Measurements from ENCODE around the gene DEPDC1.
"Not testable (repeated sequence)": the region's sequence is repeated elsewhere in the genome, so short reads cannot be mapped to it uniquely, and the experiment has no call there.

The DEPDC1 gene

GRCh38 chr1:68492255-68492654 is 4.6 kb downstream of the DEPDC1 start:
- H3K9me3 Mint-ChIP-seq, H3K4me3 Mint-ChIP-seq, H3K36me3 Mint-ChIP-seq, H3K27ac Mint-ChIP-seq, H3K27me3 Mint-ChIP-seq: not testable (repeated sequence)
- peaks cover 13% of the 10 kb centered on the region for H3K4me1 Mint-ChIP-seq

DNA sequence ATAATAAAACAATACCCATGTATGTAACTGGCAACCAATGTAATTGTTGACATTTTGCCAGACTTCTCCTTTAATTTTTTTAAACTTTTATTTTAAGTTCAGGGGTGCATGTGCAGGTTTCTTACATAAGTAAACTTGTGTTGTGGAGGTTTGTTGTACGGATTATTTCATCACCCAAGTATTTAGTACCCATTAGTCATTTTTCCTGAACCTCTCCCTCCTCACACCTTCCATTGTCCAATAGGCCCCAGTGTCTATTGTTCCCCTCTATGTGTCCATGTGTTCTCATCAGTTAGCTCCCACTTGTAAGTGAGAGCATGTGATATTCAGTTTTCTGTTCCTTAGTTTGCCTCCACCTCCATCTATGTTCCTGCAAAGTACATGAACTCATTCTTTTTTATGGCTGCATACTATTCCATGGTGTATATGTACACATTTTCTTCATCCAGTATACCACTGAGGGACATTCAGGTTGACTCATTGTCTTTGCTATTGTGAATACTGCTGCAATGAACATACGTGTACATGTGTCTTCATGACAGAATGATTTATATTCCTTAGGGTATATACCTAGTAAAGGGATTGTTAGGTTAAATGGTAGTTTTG is 6.7 kb downstream of the DEPDC1 start:
- Mint-ChIP-seq H3K4me1 (no peaks in the 10 kb centered on the region), H3K4me3 (no peak overlapping the region), H3K9me3 (no peaks in the 10 kb centered on the region), H3K27me3 (peaks cover 1% of the 10 kb centered on the region), H3K36me3 (no peaks in the 10 kb centered on the region), H3K27ac (no peak overlapping the region)

DNA sequence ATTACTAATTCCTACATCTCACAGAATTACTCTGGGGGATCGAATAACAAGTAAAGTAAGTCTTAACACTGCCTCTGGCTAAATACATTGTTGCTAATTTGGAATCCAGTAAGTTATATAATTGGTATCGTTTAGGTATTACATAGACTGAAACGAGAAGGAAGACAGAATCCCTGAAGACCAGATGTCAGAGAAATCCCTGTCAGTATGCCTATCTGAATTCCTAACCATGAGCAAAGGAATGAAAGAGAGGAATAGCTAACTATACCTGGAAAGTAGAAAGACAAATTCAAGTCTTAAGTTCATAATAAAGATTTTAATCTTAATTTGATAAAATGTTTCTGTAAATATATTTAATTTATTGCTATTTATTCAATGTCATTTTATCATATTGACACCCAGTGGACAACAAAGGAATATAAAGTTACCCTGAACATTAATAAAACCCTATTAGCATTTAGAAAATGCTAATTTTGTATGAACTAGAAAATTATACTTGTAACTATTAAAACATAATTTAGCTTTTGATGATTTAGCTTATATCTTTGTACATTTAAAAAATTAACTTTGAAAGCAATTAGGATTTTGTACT is 11.4 kb downstream of the DEPDC1 start:
- H3K27ac Mint-ChIP-seq = no peak overlapping the region
- H3K36me3 Mint-ChIP-seq = no peaks in the 10 kb centered on the region
- H3K4me1 Mint-ChIP-seq = no peaks in the 10 kb centered on the region
- H3K9me3 Mint-ChIP-seq = no peaks in the 10 kb centered on the region
- H3K27me3 Mint-ChIP-seq = no peaks in the 10 kb centered on the region
- no peak overlapping the region for H3K4me3 Mint-ChIP-seq

DNA sequence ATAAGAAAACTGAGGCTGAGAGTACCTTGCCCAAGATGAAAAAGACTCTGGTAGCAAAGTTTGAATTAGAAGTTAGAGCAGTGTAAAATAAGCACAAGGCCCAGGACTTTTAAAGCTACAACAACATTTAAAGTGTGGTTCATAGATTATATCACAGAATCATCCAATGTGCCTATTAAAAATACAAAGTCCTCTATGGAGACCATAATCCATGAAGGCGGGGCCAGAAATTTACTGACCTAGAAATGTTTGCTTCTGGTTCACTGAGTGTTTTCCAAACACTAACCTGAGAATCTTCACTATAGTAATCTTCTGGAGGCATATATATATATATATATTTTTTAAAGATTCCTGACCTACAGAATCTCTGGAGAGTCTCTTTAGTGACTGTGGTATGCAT is 12.3 kb downstream of the DEPDC1 start:
- no peak overlapping the region for H3K27ac Mint-ChIP-seq
- no peak overlapping the region for H3K4me3 Mint-ChIP-seq
- H3K27me3 Mint-ChIP-seq = no peaks in the 10 kb centered on the region
- no peaks in the 10 kb centered on the region for H3K9me3 Mint-ChIP-seq
- H3K36me3 Mint-ChIP-seq = no peaks in the 10 kb centered on the region
- H3K4me1 Mint-ChIP-seq = no peaks in the 10 kb centered on the region

GRCh38 chr1:68481041-68481440 is 15.8 kb downstream of the DEPDC1 start:
- Mint-ChIP-seq H3K36me3 (no peaks in the 10 kb centered on the region), H3K27me3 (no peaks in the 10 kb centered on the region), H3K4me1 (no peaks in the 10 kb centered on the region), H3K9me3 (no peaks in the 10 kb centered on the region), H3K4me3 (no peak overlapping the region), H3K27ac (no peak overlapping the region)

DNA sequence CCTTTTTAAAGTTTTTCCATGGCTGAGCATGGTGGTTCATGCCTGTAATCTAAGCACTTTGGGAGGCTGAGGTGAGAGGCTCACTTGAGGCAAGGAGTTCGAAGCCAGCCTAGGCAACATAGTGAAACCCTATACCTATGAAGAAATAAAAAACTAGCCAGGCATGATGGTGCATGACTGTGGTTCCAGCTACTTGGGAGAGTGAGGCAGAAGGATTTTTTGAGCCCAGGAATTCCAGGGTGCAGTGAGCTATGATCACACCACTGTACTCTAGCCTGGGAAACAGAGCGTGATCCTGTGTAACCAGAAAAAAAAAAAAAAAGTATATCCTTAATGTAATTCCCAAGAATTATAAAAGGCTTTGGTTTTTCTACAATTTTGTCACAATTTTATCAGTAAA is 17.4 kb downstream of the DEPDC1 start:
- Mint-ChIP-seq H3K9me3 (no peaks in the 10 kb centered on the region), H3K36me3 (no peaks in the 10 kb centered on the region), H3K27ac (no peak overlapping the region), H3K4me1 (no peaks in the 10 kb centered on the region), H3K4me3 (no peak overlapping the region), H3K27me3 (no peaks in the 10 kb centered on the region)

- Mint-ChIP-seq H3K4me3 (no peak overlapping the region), H3K27ac (no peak overlapping the region), H3K4me1 (no peaks in the 10 kb centered on the region), H3K36me3 (no peaks in the 10 kb centered on the region), H3K9me3 (no peaks in the 10 kb centered on the region), H3K27me3 (no peaks in the 10 kb centered on the region)
Measured at GRCh38 chr1:68478662-68479061, 18.2 kb downstream of the DEPDC1 start.

DNA sequence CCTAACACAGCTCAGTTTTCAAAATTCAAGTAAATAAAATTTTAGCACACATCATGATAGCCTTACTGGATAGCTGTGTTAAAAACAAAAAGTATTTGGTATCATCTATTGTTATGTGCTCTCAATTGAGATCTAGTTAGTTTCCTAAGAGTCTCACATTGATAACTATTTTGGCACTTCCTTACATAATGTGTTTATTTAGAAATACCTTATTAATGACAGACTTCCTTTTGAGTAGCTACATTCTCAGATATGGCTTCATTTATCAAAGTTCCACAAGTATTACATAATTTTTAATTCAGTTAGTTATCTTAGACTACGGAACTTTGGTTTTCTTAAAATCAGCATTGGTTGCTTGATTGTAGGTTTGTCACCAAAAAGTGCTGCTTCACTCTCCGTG is 20.3 kb downstream of the DEPDC1 start:
- not testable (repeated sequence) for H3K27me3 Mint-ChIP-seq, H3K9me3 Mint-ChIP-seq, H3K36me3 Mint-ChIP-seq, H3K27ac Mint-ChIP-seq, H3K4me1 Mint-ChIP-seq, H3K4me3 Mint-ChIP-seq

GRCh38 chr1:68473060-68473459 is 23.8 kb downstream of the DEPDC1 start:
- no peak overlapping the region for H3K4me3 Mint-ChIP-seq
- H3K36me3 Mint-ChIP-seq = no peaks in the 10 kb centered on the region
- no peaks in the 10 kb centered on the region for H3K27me3 Mint-ChIP-seq
- peaks cover 7% of the 10 kb centered on the region for H3K9me3 Mint-ChIP-seq
- H3K4me1 Mint-ChIP-seq = no peaks in the 10 kb centered on the region
- H3K27ac Mint-ChIP-seq = no peak overlapping the region

GRCh38 chr1:68470388-68470970 is 26.4 kb downstream of the DEPDC1 start:
- Mint-ChIP-seq H3K27me3 (peaks cover 2% of the 10 kb centered on the region), H3K4me3 (no peak overlapping the region), H3K27ac (no peak overlapping the region), H3K9me3 (peaks cover 7% of the 10 kb centered on the region), H3K4me1 (no peaks in the 10 kb centered on the region), H3K36me3 (no peaks in the 10 kb centered on the region)

GRCh38 chr1:68464891-68465290 is 32.0 kb downstream of the DEPDC1 start:
- Mint-ChIP-seq H3K27me3 (peaks cover 4% of the 10 kb centered on the region), H3K4me1 (no peaks in the 10 kb centered on the region), H3K27ac (no peak overlapping the region), H3K4me3 (no peak overlapping the region), H3K36me3 (no peaks in the 10 kb centered on the region), H3K9me3 (peaks cover 6% of the 10 kb centered on the region)

DNA sequence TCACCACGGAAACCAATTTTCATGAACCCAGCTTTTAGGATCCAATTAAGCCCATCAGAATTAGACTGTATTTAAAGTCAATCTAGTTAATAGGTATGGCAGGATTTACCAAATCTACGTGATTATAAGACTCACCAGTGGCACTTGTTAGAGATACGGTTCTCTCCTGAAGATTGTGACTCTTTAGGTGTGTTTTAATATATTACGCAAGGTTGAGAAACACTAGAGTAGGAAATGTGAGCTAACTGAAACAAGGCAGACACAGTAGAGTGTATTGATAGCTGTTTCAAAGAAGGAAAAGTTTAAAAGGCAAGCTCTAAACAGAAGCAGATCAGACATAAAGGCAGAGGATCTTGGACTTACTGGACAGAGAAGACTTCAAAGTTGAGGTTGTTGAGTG is 35.9 kb downstream of the DEPDC1 start:
- H3K36me3 Mint-ChIP-seq = no peaks in the 10 kb centered on the region
- no peak overlapping the region for H3K4me3 Mint-ChIP-seq
- peaks cover 6% of the 10 kb centered on the region for H3K9me3 Mint-ChIP-seq
- no peak overlapping the region for H3K27ac Mint-ChIP-seq
- H3K4me1 Mint-ChIP-seq = no peaks in the 10 kb centered on the region
- peaks cover 7% of the 10 kb centered on the region for H3K27me3 Mint-ChIP-seq

DNA sequence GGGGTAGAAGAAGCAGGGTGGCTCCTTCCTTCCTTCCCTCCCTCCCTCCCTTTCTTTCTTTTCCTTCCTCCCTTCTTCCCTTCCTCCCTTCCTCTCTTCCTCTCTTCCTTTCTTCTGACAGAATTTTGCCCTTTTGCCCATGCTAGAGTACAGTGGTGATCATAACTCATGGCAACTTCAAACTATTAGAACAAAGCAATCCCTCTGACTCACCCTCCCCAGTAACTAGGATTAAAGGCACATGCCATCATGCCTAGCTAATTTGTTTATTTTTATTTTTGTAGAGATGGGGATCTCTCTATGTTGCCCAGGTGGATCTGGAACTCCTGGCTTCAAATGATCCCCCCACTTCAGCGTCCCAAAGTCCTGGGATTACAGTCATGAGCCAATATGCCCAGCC is 37.1 kb downstream of the DEPDC1 start:
- Mint-ChIP-seq H3K4me3 (no peak overlapping the region), H3K36me3 (no peaks in the 10 kb centered on the region), H3K9me3 (peaks cover 6% of the 10 kb centered on the region), H3K27me3 (peaks cover 7% of the 10 kb centered on the region), H3K27ac (no peak overlapping the region), H3K4me1 (no peaks in the 10 kb centered on the region)

- Mint-ChIP-seq H3K4me3 (no peak overlapping the region), H3K4me1 (no peaks in the 10 kb centered on the region), H3K27me3 (peaks cover 5% of the 10 kb centered on the region), H3K9me3 (peaks cover 6% of the 10 kb centered on the region), H3K36me3 (no peaks in the 10 kb centered on the region), H3K27ac (no peak overlapping the region)
Measured at GRCh38 chr1:68459091-68459490, 37.8 kb downstream of the DEPDC1 start.

DNA sequence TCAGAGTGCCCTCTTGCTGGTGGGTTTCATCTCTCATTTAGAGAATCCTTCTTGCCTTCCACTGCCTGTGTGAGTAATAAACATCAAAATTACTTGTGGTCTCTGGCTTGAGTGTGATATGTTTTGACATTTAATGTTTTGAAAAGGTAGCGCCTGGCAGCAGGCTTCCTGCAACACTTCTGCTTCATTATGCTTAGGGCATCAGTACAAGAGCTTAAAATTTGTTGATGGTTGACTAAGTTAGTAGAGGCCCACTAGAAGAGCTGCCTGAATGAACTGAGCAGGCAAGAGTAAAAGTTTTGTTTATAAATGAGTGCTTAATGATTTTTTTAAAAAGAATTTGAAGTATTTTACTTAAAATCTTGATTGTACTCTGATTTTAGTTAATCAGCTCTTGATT is 40.7 kb downstream of the DEPDC1 start:
- Mint-ChIP-seq H3K27me3 (peaks cover 5% of the 10 kb centered on the region), H3K36me3 (no peaks in the 10 kb centered on the region), H3K9me3 (no peaks in the 10 kb centered on the region), H3K27ac (no peak overlapping the region), H3K4me3 (no peak overlapping the region), H3K4me1 (no peaks in the 10 kb centered on the region)

DNA sequence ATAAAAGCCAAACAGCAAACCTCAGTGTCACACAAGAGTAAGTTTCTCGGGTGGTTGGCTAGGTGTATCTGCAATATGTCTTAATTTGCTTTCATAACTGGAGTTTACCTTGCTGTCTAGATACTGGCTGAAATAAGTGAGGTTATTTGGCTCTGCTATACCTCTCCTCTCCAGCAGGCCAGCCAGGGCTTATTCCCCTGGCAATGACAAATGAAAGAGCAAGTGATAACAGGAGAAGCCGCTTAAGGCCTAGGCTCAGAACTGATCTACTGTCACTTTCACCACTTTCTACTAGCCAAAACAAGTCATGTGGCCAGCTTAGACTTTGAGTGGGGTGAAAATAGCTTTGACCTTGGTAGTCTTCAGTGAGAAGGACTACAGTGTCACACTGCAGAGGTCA is 42.3 kb downstream of the DEPDC1 start:
- H3K9me3 Mint-ChIP-seq = no peaks in the 10 kb centered on the region
- H3K36me3 Mint-ChIP-seq = no peaks in the 10 kb centered on the region
- H3K4me3 Mint-ChIP-seq = no peak overlapping the region
- H3K4me1 Mint-ChIP-seq = no peaks in the 10 kb centered on the region
- no peak overlapping the region for H3K27ac Mint-ChIP-seq
- peaks cover 2% of the 10 kb centered on the region for H3K27me3 Mint-ChIP-seq

Data from activated naive CD4-positive, alpha-beta T cell treated with anti-CD3 and anti-CD28 coated beads, Interleukin-2, amount 50 U/mL, for 24 hours (primary cell).